Measurements from ENCODE around the gene RBBP4.

RBBP4 gene

GRCh38 chr1:32724678-32725614 lies 73.9 kb downstream of the RBBP4 start:
- no peak for DNase-seq

- DNase-seq = no peak
Measured at GRCh38 chr1:32725615-32725982, 74.6 kb downstream of the RBBP4 start.

- no peak for DNase-seq
Measured at GRCh38 chr1:32727876-32728275, 76.9 kb downstream of the RBBP4 start.

GRCh38 chr1:32728413-32729077 lies 77.5 kb downstream of the RBBP4 start:
- DNase-seq = no peak

GRCh38 chr1:32729254-32730046 lies 78.4 kb downstream of the RBBP4 start:
- no peak for DNase-seq

GRCh38 chr1:32733582-32734321 lies 82.7 kb downstream of the RBBP4 start:
- no peak for DNase-seq
